Coronary artery (tissue), 2 donors: ENCODE results near the gene IPMK.

Source experiments
- DNase-seq: peaks from one replicate; pipeline ENCODE4 v3.0.0-alpha.2; 2017; ENCODE audit warnings: low spot score
- H3K27ac ChIP-seq, 2 donors: fragments of 200-600 bp; sonication (generic); one replicate each; pipeline ENCODE4 v1.5.1; 2016 to 2019
- H3K4me3 ChIP-seq: fragments of 200-600 bp; sonication (generic); 2 replicates; pipeline ENCODE4 v1.5.1; 2016; ENCODE audit warnings: mild to moderate bottlenecking, moderate library complexity
- CTCF ChIP-seq: fragments of 200-600 bp; sonication (generic); IDR thresholded peaks from one replicate; pipeline ENCODE4 v1.5.1; 2019; ENCODE audit warnings: antibody characterized with exemption

The IPMK gene

GRCh38 chr10:58300676-58301075, 33.0 kb upstream of the IPMK start:
- no peak for TF ChIP-seq CTCF
- no peak for DNase-seq
- H3K27ac ChIP-seq: no peak overlapping the region
- H3K4me3 ChIP-seq: no peak overlapping the region

GRCh38 chr10:58299580-58299979, 31.9 kb upstream of the IPMK start:
- Histone ChIP-seq H3K4me3 (no peak overlapping the region), H3K27ac (no peak overlapping the region)
- DNase-seq: no peak
- peak; percentile 60 for TF ChIP-seq CTCF

GRCh38 chr10:58293989-58294388, 26.3 kb upstream of the IPMK start:
- Histone ChIP-seq H3K27ac (no peak overlapping the region), H3K4me3 (no peak overlapping the region)
- no peak for TF ChIP-seq CTCF
- no peak for DNase-seq

- DNase-seq: no peak
- Histone ChIP-seq H3K27ac (no peak overlapping the region), H3K4me3 (no peak overlapping the region)
- TF ChIP-seq CTCF: peak; percentile 52
These were observed 24.0 kb upstream of the IPMK start for GRCh38 chr10:58291538-58292174.

GRCh38 chr10:58282615-58283014, 14.9 kb upstream of the IPMK start:
- Histone ChIP-seq H3K27ac (no peak overlapping the region), H3K4me3 (no peak overlapping the region)
- TF ChIP-seq CTCF: no peak
- no peak for DNase-seq

GRCh38 chr10:58281092-58281752, 13.5 kb upstream of the IPMK start:
- H3K27ac ChIP-seq: no peak overlapping the region
- DNase-seq: no peak
- no peak overlapping the region for H3K4me3 ChIP-seq
- no peak for TF ChIP-seq CTCF

GRCh38 chr10:58280477-58280876, 12.8 kb upstream of the IPMK start:
- TF ChIP-seq CTCF: no peak
- DNase-seq: no peak
- Histone ChIP-seq H3K4me3 (no peak overlapping the region), H3K27ac (no peak overlapping the region)
